Ishikawa (cell line): ENCODE measurements around the gene STPG2.

Experiments used
- CEBPB ChIP-seq: IDR thresholded peaks from 2 replicates; pipeline ENCODE4 v1.6.1; 2012
- CREB1 ChIP-seq: IDR thresholded peaks from 2 replicates; pipeline ENCODE4 v1.6.1; 2012; ENCODE audit warnings: low read depth
- EGR1 ChIP-seq: IDR thresholded peaks from 2 replicates; pipeline ENCODE4 v1.6.1; 2012
- EP300 ChIP-seq: IDR thresholded peaks from 2 replicates; pipeline ENCODE4 v1.6.1; 2012; ENCODE audit warnings: borderline replicate concordance
- FOXM1 ChIP-seq: IDR thresholded peaks from 2 replicates; pipeline ENCODE4 v1.6.1; 2012; ENCODE audit warnings: low read depth, borderline replicate concordance
- NFIC ChIP-seq: IDR thresholded peaks from 2 replicates; pipeline ENCODE4 v1.6.1; 2012
- RAD21 ChIP-seq: IDR thresholded peaks from 2 replicates; pipeline ENCODE4 v1.6.1; 2012; ENCODE audit warnings: low read depth
- TAF1 ChIP-seq: IDR thresholded peaks from 2 replicates; pipeline ENCODE4 v1.6.1; 2012; ENCODE audit warnings: low read depth, mild to moderate bottlenecking
- TCF12 ChIP-seq: IDR thresholded peaks from 2 replicates; pipeline ENCODE4 v1.6.1; 2012; ENCODE audit warnings: low read depth
- TEAD4 ChIP-seq: IDR thresholded peaks from 2 replicates; pipeline ENCODE4 v1.6.1; 2012
- YY1 ChIP-seq: IDR thresholded peaks from 2 replicates; pipeline ENCODE4 v1.6.1; 2012; ENCODE audit warnings: low read depth
- ZBTB7A ChIP-seq: IDR thresholded peaks from 2 replicates; pipeline ENCODE4 v1.6.1; 2012; ENCODE audit warnings: low read depth
- TF ChIP-seq, protein P1 (sequence below): IDR thresholded peaks from 2 replicates; pipeline ENCODE4 v1.6.1; 2012
- TF ChIP-seq, protein P2 (sequence below): IDR thresholded peaks from 2 replicates; pipeline ENCODE4 v1.6.1; 2012
- TF ChIP-seq, protein P3 (sequence below): IDR thresholded peaks from 2 replicates; pipeline ENCODE4 v1.6.1; 2012; ENCODE audit warnings: low read depth, mild to moderate bottlenecking

Gene STPG2

DNA sequence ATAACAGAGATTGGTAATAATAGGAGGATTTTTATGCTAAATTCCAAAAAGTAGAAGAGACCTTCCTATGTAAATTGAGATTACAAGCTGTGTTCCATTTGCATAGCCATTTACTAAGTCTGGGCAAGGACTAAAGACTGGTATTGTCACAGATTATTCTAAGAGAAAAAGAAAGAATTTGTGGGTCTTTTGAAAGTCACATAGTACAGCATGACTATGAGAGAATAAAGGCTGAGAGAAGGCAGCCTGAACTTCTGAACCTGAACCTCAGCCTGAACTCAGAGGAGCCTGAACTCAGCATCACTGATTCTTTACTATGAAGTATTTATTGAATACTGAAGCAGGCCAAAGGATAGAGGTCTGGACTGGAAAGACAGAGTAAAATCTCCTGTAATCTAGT, 297.5 kb downstream of the STPG2 start:
- TF ChIP-seq CREB1, result no peak
- no peak for TF ChIP-seq EGR1
- no peak for TF ChIP-seq RAD21
- TF ChIP-seq, protein P1, sequence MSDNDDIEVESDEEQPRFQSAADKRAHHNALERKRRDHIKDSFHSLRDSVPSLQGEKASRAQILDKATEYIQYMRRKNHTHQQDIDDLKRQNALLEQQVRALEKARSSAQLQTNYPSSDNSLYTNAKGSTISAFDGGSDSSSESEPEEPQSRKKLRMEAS, result no peak
- TF ChIP-seq TEAD4, result no peak
- TF ChIP-seq NFIC, result no peak
- TF ChIP-seq, protein P2, sequence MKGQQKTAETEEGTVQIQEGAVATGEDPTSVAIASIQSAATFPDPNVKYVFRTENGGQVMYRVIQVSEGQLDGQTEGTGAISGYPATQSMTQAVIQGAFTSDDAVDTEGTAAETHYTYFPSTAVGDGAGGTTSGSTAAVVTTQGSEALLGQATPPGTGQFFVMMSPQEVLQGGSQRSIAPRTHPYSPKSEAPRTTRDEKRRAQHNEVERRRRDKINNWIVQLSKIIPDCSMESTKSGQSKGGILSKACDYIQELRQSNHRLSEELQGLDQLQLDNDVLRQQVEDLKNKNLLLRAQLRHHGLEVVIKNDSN, result no peak
- no peak for TF ChIP-seq EP300
- TF ChIP-seq TCF12, result no peak
- TF ChIP-seq, protein P3, sequence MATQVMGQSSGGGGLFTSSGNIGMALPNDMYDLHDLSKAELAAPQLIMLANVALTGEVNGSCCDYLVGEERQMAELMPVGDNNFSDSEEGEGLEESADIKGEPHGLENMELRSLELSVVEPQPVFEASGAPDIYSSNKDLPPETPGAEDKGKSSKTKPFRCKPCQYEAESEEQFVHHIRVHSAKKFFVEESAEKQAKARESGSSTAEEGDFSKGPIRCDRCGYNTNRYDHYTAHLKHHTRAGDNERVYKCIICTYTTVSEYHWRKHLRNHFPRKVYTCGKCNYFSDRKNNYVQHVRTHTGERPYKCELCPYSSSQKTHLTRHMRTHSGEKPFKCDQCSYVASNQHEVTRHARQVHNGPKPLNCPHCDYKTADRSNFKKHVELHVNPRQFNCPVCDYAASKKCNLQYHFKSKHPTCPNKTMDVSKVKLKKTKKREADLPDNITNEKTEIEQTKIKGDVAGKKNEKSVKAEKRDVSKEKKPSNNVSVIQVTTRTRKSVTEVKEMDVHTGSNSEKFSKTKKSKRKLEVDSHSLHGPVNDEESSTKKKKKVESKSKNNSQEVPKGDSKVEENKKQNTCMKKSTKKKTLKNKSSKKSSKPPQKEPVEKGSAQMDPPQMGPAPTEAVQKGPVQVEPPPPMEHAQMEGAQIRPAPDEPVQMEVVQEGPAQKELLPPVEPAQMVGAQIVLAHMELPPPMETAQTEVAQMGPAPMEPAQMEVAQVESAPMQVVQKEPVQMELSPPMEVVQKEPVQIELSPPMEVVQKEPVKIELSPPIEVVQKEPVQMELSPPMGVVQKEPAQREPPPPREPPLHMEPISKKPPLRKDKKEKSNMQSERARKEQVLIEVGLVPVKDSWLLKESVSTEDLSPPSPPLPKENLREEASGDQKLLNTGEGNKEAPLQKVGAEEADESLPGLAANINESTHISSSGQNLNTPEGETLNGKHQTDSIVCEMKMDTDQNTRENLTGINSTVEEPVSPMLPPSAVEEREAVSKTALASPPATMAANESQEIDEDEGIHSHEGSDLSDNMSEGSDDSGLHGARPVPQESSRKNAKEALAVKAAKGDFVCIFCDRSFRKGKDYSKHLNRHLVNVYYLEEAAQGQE, result no peak
- no peak for TF ChIP-seq ZBTB7A

DNA sequence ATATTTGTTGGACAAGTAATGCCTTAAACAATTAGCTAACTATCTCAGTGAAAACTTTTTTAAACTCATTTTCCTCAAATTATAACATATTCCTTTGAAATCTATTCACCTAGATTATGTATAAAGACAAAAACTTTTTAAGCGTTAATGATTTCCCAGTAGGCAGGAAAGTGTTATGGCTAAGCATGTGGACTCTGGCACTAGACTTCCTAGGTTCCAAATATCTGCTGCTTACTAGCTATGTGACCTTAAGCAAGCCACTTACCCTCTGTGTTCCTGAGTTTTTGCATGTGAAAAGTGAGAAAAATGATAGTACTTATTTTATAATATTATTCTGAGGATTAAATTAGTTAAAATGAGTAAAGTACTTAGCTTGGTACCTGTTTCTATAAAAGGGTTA, 301.8 kb downstream of the STPG2 start:
- TF ChIP-seq CEBPB (no peak), CREB1 (no peak), ZBTB7A (no peak)

DNA sequence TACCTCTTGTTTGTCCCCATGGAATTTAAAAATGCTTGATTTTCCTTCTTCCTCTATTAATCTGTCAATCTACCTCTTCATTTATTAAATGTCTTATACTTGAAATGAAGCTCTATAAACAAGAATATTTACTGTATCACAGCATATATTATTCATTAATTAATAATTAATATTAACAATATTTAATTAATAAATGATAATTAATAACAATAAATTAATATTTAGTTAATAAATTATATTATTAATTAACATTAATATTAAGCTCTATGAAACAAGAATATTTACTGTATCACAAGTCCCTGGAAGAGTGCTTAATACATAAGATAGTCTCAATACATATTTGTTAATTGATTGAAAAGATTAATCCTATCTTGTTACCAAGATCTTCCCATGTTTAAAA, 306.6 kb downstream of the STPG2 start:
- TF ChIP-seq FOXM1, result no peak
- no peak for TF ChIP-seq ZBTB7A
- TF ChIP-seq EGR1, result no peak
- TF ChIP-seq CREB1, result no peak
- TF ChIP-seq TCF12, result no peak
- TF ChIP-seq EP300, result no peak
- TF ChIP-seq YY1, result no peak
- TF ChIP-seq, protein P3, result no peak
- TF ChIP-seq NFIC, result no peak
- no peak for TF ChIP-seq RAD21
- TF ChIP-seq TEAD4, result no peak
- TF ChIP-seq, protein P2, result no peak
- TF ChIP-seq, protein P1, result no peak
- no peak for TF ChIP-seq CEBPB
- no peak for TF ChIP-seq TAF1

DNA sequence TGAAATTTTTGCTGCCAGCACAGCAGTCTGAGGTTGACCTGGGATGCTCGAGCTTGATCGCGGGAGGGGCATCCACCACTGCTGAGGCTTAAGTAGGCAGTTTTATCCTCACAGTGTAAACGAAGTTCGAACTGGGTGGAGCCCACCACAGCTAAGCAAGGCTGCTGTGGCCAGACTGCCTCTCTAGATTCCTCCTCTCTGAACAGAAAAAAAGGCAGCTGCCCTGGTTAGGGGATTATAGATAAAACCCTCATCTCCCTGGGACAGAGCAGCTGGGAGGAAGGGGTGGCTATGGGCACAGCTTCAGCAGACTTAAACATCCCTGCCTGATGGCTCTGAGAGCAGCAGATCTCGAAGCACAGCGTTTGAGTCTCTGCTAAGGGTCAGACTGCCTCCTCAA, 314.6 kb downstream of the STPG2 start:
- no peak for TF ChIP-seq TAF1
- no peak for TF ChIP-seq EP300
- no peak for TF ChIP-seq EGR1
- TF ChIP-seq, protein P1, result no peak
- no peak for TF ChIP-seq CREB1
- TF ChIP-seq NFIC, result no peak
- no peak for TF ChIP-seq ZBTB7A
- TF ChIP-seq, protein P2, result no peak
- TF ChIP-seq TCF12, result no peak

DNA sequence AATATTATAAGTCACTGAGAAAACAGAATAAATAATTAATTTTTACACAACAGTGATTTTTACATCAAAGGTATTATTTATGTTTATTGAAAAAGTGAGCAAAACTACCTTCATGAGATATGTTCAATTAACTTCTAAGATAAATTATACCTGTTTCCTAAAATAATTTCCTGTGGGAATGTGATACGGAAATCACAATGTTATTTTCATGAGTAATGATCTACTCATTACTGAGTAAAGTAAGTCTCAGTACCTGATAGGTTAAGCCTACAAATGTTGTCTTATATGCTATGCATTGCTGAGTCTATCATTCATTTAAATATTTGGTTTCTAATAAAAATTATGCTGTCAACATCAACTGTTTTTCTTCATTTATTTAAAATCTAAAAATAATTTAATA, 324.0 kb downstream of the STPG2 start:
- TF ChIP-seq, protein P1, result no peak
- TF ChIP-seq EGR1, result no peak
- no peak for TF ChIP-seq TAF1
- no peak for TF ChIP-seq FOXM1

DNA sequence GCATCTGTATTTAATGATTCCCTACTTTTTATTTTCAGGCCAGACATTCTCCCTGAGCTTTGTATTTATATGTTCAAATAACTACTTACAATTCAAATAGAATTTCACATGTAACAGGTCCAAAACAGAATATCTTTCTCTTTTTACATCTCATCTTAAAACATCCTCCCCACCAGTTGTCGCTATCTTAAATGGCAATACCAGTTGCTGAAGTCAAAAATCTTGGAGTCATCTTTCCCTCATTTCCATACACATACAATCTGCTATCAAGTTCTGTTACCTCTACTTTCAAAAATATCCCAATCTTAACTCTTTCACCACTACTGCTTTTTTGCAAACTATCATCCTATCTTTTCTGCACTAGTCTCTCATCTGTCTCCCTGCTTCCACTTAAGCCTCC, 330.5 kb downstream of the STPG2 start:
- TF ChIP-seq, protein P3, result no peak
- TF ChIP-seq CREB1 (no peak), FOXM1 (no peak), TCF12 (no peak), CEBPB (no peak), RAD21 (no peak), TEAD4 (no peak), EP300 (no peak), NFIC (no peak)
- TF ChIP-seq, protein P2, result no peak
- TF ChIP-seq, protein P1, result no peak
